HG03575 (cell line): ENCODE results near the gene EML4.
"Not testable (repeated sequence)": the region's sequence is repeated elsewhere in the genome, so short reads cannot be mapped to it uniquely, and the experiment has no call there.

ENCODE experiments used
- ATAC-seq: cut with Tn5 transposase; IDR thresholded peaks from one replicate; pipeline ENCODE4 v1.9.1; 2021; ENCODE audit not compliant: unreplicated experiment, insufficient number of reproducible peaks, low FRiP score; ENCODE audit errors: extremely low read depth

EML4 gene

GRCh38 chr2:42359304-42359964 lies 190.3 kb downstream of the EML4 start:
- no peak for ATAC-seq

- ATAC-seq = no peak
Observed at GRCh38 chr2:42359965-42360483, 190.9 kb downstream of the EML4 start.

- ATAC-seq = no peak
Observed at GRCh38 chr2:42360493-42360889, 191.3 kb downstream of the EML4 start.

- peak; percentile 77 for ATAC-seq
Observed at GRCh38 chr2:42360890-42361727, 192.0 kb downstream of the EML4 start, which contains the start of gene COX7A2L. Gene COX7A2L, minus strand, starts transcription at chr2:42361217. Its CDS starts 56 bp downstream, at chr2:42361161.

- no peak for ATAC-seq
Observed at GRCh38 chr2:42361728-42362283, 192.7 kb downstream of the EML4 start.

- no peak for ATAC-seq
Observed at GRCh38 chr2:42363413-42363812, 194.3 kb downstream of the EML4 start.

GRCh38 chr2:42364658-42365057 lies 195.5 kb downstream of the EML4 start:
- no peak for ATAC-seq

- ATAC-seq = no peak
Observed at GRCh38 chr2:42366411-42366810, 197.3 kb downstream of the EML4 start.

- no peak for ATAC-seq
Observed at GRCh38 chr2:42367835-42368234, 198.7 kb downstream of the EML4 start.

- ATAC-seq = no peak
Observed at GRCh38 chr2:42368817-42369531, 199.8 kb downstream of the EML4 start.

GRCh38 chr2:42369532-42370229 lies 200.5 kb downstream of the EML4 start:
- no peak for ATAC-seq

- no peak for ATAC-seq
Observed at GRCh38 chr2:42371611-42372473, 202.7 kb downstream of the EML4 start.

- ATAC-seq = no peak
Observed at GRCh38 chr2:42372474-42373200, 203.5 kb downstream of the EML4 start.

GRCh38 chr2:42376758-42377157 lies 207.6 kb downstream of the EML4 start:
- no peak for ATAC-seq

- ATAC-seq = no peak
Observed at GRCh38 chr2:42378415-42378814, 209.3 kb downstream of the EML4 start.

- not testable (repeated sequence) for ATAC-seq
Observed at GRCh38 chr2:42380026-42380425, 210.9 kb downstream of the EML4 start.

- ATAC-seq = no peak
Observed at GRCh38 chr2:42382144-42382543, 213.0 kb downstream of the EML4 start.
